Measurements from ENCODE around the gene POC1A. TPM values are rescaled to one million over a fixed set of nuclear protein-coding genes. Genes with fewer than 3 reads are reported as not detected.

POC1A gene
- total RNA-seq, 1 experiment from 2014 or later = 29.0 TPM

GRCh38 chr3:52067526-52067925, 86.7 kb downstream of the POC1A start:
- no peak for DNase-seq
- no peak overlapping the region for H2BK20ac ChIP-seq (ENCODE audit: low read depth, low read length, poor library complexity, severe bottlenecking)
- Mint-ChIP-seq H3K27ac (peak overlapping the region in 1 of 3 experiments; percentile 4; a peak in 1 of 7 replicates), H3K9me3 (no peaks in the 10 kb centered on the region), H3K4me3 (no peak overlapping the region), H3K36me3 (ENCODE audit: insufficient read depth in 1 of 3, low read depth in 3 of 3) (no peaks in the 10 kb centered on the region; a peak in 1 of 7 replicates), H3K27me3 (ENCODE audit: low read depth) (peaks cover 20% of the 10 kb centered on the region), H3K4me1 (peaks cover 2 to 5% of the 10 kb centered on the region in 2 experiments; a peak in 1 of 4 replicates)
- no peak overlapping the region for H4K5ac ChIP-seq (ENCODE audit: insufficient read length, low read depth, low read length)
- H2AFZ ChIP-seq (ENCODE audit: low read length) = no peak overlapping the region
- no peak overlapping the region for H2BK5ac ChIP-seq (ENCODE audit: insufficient read length, low read length)
- no peak overlapping the region for H3K9ac ChIP-seq (ENCODE audit: extremely low read depth, insufficient read length, low read length)
- H3K14ac ChIP-seq (ENCODE audit: insufficient read depth, low read length) = no peak overlapping the region
- H3K27ac ChIP-seq (ENCODE audit: insufficient read length, low read depth, low read length) = no peak overlapping the region
- no peak overlapping the region for H3T11ph ChIP-seq (ENCODE audit: low read length)
- no peak overlapping the region for H2BK12ac ChIP-seq (ENCODE audit: insufficient read length, low read depth, low read length)
- no peaks in the 10 kb centered on the region for H3K79me1 ChIP-seq (ENCODE audit: insufficient read depth, low read depth, low read length, poor library complexity, severe bottlenecking)
- WGBS (ENCODE audit: extremely low coverage, insufficient read length, low lambda C conversion rate) = no CpG with 5 or more reads among the region's 4 CpGs
- no peak overlapping the region for H2AK5ac ChIP-seq (ENCODE audit: insufficient read length, low read length)
- H3K18ac ChIP-seq (ENCODE audit: insufficient read length, low read depth, low read length) = no peak overlapping the region
- H2BK120ac ChIP-seq (ENCODE audit: low read depth, low read length, poor library complexity, severe bottlenecking) = no peak overlapping the region
- H4K20me1 ChIP-seq (ENCODE audit: control insufficient read depth, insufficient read depth, insufficient read length) = no peaks in the 10 kb centered on the region
- H3K56ac ChIP-seq (ENCODE audit: insufficient read length, low read depth, low read length) = no peak overlapping the region
- no peak overlapping the region for H3K4me2 ChIP-seq (ENCODE audit: insufficient read depth, insufficient read length, low read length)
- no peaks in the 10 kb centered on the region for H3K27me3 ChIP-seq (ENCODE audit: insufficient read depth, low read length)
- no peak for TF ChIP-seq CTCF (conservative IDR thresholded peaks at IDR 0.05)
- H3K4ac ChIP-seq (ENCODE audit: low read depth, low read length) = no peak overlapping the region
- no peak overlapping the region for H3K23ac ChIP-seq (ENCODE audit: insufficient read length, low read depth, low read length)
- no peaks in the 10 kb centered on the region for H3K4me1 ChIP-seq (ENCODE audit: insufficient read depth, low read length)
- H4K8ac ChIP-seq (replicated peaks; ENCODE audit: insufficient read length, low read depth, low read length) = no peak overlapping the region
- H3K79me2 ChIP-seq (ENCODE audit: insufficient read depth, low read length) = no peaks in the 10 kb centered on the region
- H3K23me2 ChIP-seq (ENCODE audit: insufficient read length, low read depth, low read length, poor library complexity, severe bottlenecking) = no peaks in the 10 kb centered on the region
- H3K9me3 ChIP-seq (ENCODE audit: control insufficient read depth, low read depth, low read length) = no peaks in the 10 kb centered on the region
- no peak overlapping the region for H4K91ac ChIP-seq (ENCODE audit: insufficient read length, low read depth, low read length)
- no peak overlapping the region for H2BK15ac ChIP-seq (ENCODE audit: low read depth, low read length)

Measured in H9 (cell line).